ENCODE data around the gene NR6A1. TPM values are rescaled to one million over a fixed set of nuclear protein-coding genes. Genes with fewer than 3 reads are reported as not detected.

NR6A1 gene
- polyA plus RNA-seq, 2 of the 4 experiments (the other 2 are of a cell fraction), result 1.7 to 3.3 TPM

DNA sequence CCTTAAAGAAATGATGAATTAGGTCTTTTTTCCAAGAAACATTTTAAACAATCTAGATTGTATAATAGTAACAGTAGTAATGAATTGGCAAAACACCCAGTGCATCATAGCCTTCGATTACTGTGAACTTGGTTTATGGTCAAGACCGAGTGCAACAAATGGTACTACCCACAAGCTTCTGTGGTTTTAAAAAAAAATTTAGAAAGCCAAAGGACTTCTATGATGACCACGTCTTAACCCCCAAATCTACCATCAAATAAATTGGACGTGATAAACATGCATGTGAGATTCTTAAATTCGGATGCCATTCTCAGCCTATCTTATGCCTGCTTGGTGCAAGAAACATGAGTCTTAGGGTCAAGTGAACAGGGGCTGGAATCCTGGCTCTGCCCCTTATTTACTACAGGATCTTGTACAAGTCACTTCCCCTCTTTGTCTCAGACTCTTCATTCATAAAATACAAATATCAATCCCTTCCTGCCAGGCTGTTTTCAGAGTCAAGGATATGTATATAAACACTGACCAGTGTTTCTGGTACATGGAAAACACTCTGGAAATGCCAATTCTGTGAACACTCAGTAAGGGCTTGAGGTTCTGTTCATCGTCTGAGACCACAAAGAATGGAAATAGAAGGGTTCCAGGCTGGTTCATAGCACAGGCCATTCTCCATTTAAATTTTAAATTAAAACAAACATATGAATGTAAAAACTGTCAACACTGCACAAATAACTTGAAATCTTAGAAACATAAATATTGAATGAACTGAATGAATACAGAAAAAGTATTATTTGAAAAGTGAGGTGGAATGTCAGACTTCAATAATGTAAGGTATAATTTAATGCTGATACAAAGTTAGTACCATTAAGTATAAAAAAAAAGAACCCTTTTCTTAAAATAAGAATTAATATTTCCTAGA, 107.8 kb downstream of the NR6A1 start:
- H3K9me3 ChIP-seq, result no peaks in the 10 kb centered on the region
- H3K4me2 ChIP-seq, result no peak overlapping the region
- no peak overlapping the region for H3K4me3 ChIP-seq
- FAIRE-seq, result no peak
- H3K27ac ChIP-seq, result no peak overlapping the region
- ATAC-seq, result no peak
- WGBS (ENCODE audit: missing lambda C conversion rate), result 87% methylated on average over 6 of the region's 6 CpGs
- ChIA-PET CTCF (interaction anchor here (0.7 to 6.1 kb wide), 3 partner anchors 13 to 46 kb away, joined by 5 to 37 read pairs (median 5); no protein-coding TSS in a partner anchor), POLR2A (no interaction called here)
- peaks cover 46% of the 10 kb centered on the region for H3K4me1 ChIP-seq
- TF ChIP-seq, protein P1, sequence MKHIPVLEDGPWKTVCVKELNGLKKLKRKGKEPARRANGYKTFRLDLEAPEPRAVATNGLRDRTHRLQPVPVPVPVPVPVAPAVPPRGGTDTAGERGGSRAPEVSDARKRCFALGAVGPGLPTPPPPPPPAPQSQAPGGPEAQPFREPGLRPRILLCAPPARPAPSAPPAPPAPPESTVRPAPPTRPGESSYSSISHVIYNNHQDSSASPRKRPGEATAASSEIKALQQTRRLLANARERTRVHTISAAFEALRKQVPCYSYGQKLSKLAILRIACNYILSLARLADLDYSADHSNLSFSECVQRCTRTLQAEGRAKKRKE (CRISPR knock-in tag; IDR thresholded peaks at IDR 0.05; ENCODE audit: low read depth), result no peak
- TF ChIP-seq MAFK (IDR thresholded peaks at IDR 0.05; ENCODE audit: partially characterized antibody) (peak; percentile 50), CBX2 (IDR thresholded peaks at IDR 0.05; ENCODE audit: borderline replicate concordance, low read depth) (no peak), NPAS2 (CRISPR knock-in tag; IDR thresholded peaks at IDR 0.05; ENCODE audit: borderline replicate concordance) (no peak)
- DNase-seq (ENCODE audit: low read depth in 1 of 2, low spot score in 1 of 2), result no peak

DNA sequence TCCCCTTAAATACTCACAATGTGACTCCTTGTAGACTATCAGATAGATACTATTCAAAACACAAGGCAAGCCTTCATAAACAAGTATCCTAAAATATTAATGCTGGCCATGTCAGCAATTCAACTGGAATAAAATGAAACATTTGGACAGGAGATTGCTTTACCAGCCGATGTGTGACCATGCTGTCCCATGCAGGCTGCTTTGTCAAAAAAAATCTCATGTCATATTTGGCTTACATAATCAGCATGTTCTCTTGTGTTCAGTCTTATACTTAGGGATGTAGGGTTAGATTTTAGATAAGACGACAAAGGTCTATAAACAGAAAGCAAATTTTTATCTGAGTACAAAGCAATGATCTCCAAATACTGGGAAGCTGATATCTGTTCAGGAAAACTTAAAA, 108.5 kb downstream of the NR6A1 start:
- Histone ChIP-seq H3K27ac (no peak overlapping the region), H3K4me2 (peak overlapping the region; percentile 80; the same call in 1 of the 3 replicates), H3K4me1 (peaks cover 50% of the 10 kb centered on the region), H3K4me3 (no peak overlapping the region), H3K9me3 (no peaks in the 10 kb centered on the region)
- POLR2A ChIA-PET, result no interaction called here
- DNase-seq (ENCODE audit: low read depth in 1 of 2, low spot score in 1 of 2) (no peak), ATAC-seq (no peak), FAIRE-seq (no peak)
- TF ChIP-seq, protein P2, sequence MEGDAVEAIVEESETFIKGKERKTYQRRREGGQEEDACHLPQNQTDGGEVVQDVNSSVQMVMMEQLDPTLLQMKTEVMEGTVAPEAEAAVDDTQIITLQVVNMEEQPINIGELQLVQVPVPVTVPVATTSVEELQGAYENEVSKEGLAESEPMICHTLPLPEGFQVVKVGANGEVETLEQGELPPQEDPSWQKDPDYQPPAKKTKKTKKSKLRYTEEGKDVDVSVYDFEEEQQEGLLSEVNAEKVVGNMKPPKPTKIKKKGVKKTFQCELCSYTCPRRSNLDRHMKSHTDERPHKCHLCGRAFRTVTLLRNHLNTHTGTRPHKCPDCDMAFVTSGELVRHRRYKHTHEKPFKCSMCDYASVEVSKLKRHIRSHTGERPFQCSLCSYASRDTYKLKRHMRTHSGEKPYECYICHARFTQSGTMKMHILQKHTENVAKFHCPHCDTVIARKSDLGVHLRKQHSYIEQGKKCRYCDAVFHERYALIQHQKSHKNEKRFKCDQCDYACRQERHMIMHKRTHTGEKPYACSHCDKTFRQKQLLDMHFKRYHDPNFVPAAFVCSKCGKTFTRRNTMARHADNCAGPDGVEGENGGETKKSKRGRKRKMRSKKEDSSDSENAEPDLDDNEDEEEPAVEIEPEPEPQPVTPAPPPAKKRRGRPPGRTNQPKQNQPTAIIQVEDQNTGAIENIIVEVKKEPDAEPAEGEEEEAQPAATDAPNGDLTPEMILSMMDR (IDR thresholded peaks at IDR 0.05), result no peak
- TF ChIP-seq CHD2 (IDR thresholded peaks at IDR 0.05; ENCODE audit: low read length, partially characterized antibody), result no peak
- TF ChIP-seq FOSB (CRISPR knock-in tag; IDR thresholded peaks at IDR 0.05), result no peak
- no peak for TF ChIP-seq KDM1A (IDR thresholded peaks at IDR 0.05; ENCODE audit: low read depth)
- TF ChIP-seq RNF2 (IDR thresholded peaks at IDR 0.05; ENCODE audit: borderline replicate concordance, low read depth), result no peak
- TF ChIP-seq NPAS2 (CRISPR knock-in tag; IDR thresholded peaks at IDR 0.05; ENCODE audit: borderline replicate concordance), result no peak
- no peak for TF ChIP-seq RFX5 (IDR thresholded peaks at IDR 0.05)
- no peak for TF ChIP-seq HEYL (CRISPR knock-in tag; IDR thresholded peaks at IDR 0.05)
- TF ChIP-seq JUN (IDR thresholded peaks at IDR 0.05), result no peak
- no peak for TF ChIP-seq EP300 (IDR thresholded peaks at IDR 0.05)
- TF ChIP-seq, protein P3, sequence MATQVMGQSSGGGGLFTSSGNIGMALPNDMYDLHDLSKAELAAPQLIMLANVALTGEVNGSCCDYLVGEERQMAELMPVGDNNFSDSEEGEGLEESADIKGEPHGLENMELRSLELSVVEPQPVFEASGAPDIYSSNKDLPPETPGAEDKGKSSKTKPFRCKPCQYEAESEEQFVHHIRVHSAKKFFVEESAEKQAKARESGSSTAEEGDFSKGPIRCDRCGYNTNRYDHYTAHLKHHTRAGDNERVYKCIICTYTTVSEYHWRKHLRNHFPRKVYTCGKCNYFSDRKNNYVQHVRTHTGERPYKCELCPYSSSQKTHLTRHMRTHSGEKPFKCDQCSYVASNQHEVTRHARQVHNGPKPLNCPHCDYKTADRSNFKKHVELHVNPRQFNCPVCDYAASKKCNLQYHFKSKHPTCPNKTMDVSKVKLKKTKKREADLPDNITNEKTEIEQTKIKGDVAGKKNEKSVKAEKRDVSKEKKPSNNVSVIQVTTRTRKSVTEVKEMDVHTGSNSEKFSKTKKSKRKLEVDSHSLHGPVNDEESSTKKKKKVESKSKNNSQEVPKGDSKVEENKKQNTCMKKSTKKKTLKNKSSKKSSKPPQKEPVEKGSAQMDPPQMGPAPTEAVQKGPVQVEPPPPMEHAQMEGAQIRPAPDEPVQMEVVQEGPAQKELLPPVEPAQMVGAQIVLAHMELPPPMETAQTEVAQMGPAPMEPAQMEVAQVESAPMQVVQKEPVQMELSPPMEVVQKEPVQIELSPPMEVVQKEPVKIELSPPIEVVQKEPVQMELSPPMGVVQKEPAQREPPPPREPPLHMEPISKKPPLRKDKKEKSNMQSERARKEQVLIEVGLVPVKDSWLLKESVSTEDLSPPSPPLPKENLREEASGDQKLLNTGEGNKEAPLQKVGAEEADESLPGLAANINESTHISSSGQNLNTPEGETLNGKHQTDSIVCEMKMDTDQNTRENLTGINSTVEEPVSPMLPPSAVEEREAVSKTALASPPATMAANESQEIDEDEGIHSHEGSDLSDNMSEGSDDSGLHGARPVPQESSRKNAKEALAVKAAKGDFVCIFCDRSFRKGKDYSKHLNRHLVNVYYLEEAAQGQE (IDR thresholded peaks at IDR 0.05), result no peak
- TF ChIP-seq, protein P4, sequence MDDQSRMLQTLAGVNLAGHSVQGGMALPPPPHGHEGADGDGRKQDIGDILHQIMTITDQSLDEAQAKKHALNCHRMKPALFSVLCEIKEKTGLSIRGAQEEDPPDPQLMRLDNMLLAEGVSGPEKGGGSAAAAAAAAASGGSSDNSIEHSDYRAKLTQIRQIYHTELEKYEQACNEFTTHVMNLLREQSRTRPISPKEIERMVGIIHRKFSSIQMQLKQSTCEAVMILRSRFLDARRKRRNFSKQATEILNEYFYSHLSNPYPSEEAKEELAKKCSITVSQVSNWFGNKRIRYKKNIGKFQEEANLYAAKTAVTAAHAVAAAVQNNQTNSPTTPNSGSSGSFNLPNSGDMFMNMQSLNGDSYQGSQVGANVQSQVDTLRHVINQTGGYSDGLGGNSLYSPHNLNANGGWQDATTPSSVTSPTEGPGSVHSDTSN (IDR thresholded peaks at IDR 0.05), result no peak
- no peak for TF ChIP-seq NFE2L2 (conservative IDR thresholded peaks at IDR 0.05; ENCODE audit: low read length)
- TF ChIP-seq BHLHE40 (IDR thresholded peaks at IDR 0.05; ENCODE audit: low read depth, low read length), result no peak
- CTCF ChIA-PET, result interaction anchor here (0.7 to 10.8 kb wide), 5 partner anchors 14 to 49 kb away, joined by 5 to 73 read pairs (median 6); no protein-coding TSS in a partner anchor
- 94% methylated on average over 2 of the region's 2 CpGs for WGBS (ENCODE audit: missing lambda C conversion rate)

Data from A549 (cell line).